IMR-90 (cell line): ENCODE data around the gene CDH12. TPM values are rescaled to one million over a fixed set of nuclear protein-coding genes. Genes with fewer than 3 reads are reported as not detected.

Source experiments
- ATAC-seq: fragments of 200-7000 bp; cut with Tn5 transposase; 2 replicates; pipeline ENCODE4 v1.9.1; 2020; ENCODE audit warnings: low read depth, mild to moderate bottlenecking, moderate library complexity
- BruUV-seq: library from RNA; stranded (reverse); fragments of 400-500 nt; replicated peaks from 2 replicates; lab custom pipeline; 2021; lab: Mats Ljungman, UMichigan
- CTCF ChIA-PET: fragments of 300-600 bp; formaldehyde crosslinking; extraction: SDS; loops from one replicate; lab custom pipeline; 2021; ENCODE audit warnings: antibody characterized with exemption; lab: Yijun Ruan, JAX
- POLR2A ChIA-PET: fragments of 300-600 bp; sonication (Branson Sonifier 250); formaldehyde crosslinking; loops from one replicate; lab custom pipeline; 2022; ENCODE audit warnings: antibody characterized with exemption; ENCODE audit not compliant: unreplicated experiment; lab: Charles Lee
- DNase-seq: peaks from one replicate; pipeline ENCODE4 v3.0.0; 2013
- H2AFZ ChIP-seq: replicated peaks from 2 replicates; pipeline ENCODE3; 2013; ENCODE audit warnings: low read length, mild to moderate bottlenecking; ENCODE audit not compliant: poor library complexity
- H2AK5ac ChIP-seq: 2 replicates; pipeline ENCODE4 v1.6.1; 2013; ENCODE audit warnings: low read depth, low read length, inconsistent platforms
- H2AK9ac ChIP-seq: replicated peaks from 2 replicates; pipeline ENCODE3; 2013; ENCODE audit warnings: mild to moderate bottlenecking, low read depth, low read length, moderate library complexity; ENCODE audit not compliant: poor library complexity
- H2BK120ac ChIP-seq: 2 replicates; pipeline ENCODE4 v1.6.1; 2013; ENCODE audit warnings: low read depth, low read length, inconsistent platforms
- H2BK15ac ChIP-seq: 3 replicates; pipeline ENCODE4 v1.6.1; 2013; ENCODE audit warnings: low read depth, low read length, inconsistent platforms
- H2BK20ac ChIP-seq: 2 replicates; pipeline ENCODE4 v1.6.1; 2013; ENCODE audit warnings: low read depth, mild to moderate bottlenecking, inconsistent platforms, low read length, moderate library complexity
- H2BK5ac ChIP-seq: 2 replicates; pipeline ENCODE4 v1.6.1; 2013; ENCODE audit warnings: mild to moderate bottlenecking, low read depth, low read length, inconsistent platforms; ENCODE audit not compliant: poor library complexity, severe bottlenecking
- H3K14ac ChIP-seq: replicated peaks from 2 replicates; pipeline ENCODE4 v1.6.1; 2013; ENCODE audit warnings: low read depth, low read length, inconsistent platforms
- H3K18ac ChIP-seq: 2 replicates; pipeline ENCODE4 v1.6.1; 2013; ENCODE audit warnings: low read depth, low read length, control low read depth
- H3K23ac ChIP-seq: 2 replicates; pipeline ENCODE4 v1.6.1; 2013; ENCODE audit warnings: low read depth, low read length, inconsistent platforms
- H3K27ac ChIP-seq: 2 replicates; pipeline ENCODE4 v1.5.1; 2013; ENCODE audit warnings: mild to moderate bottlenecking, control low read depth, low read length; ENCODE audit not compliant: insufficient read depth
- H3K27me3 ChIP-seq: 2 replicates; pipeline ENCODE4 v1.6.1; 2013; ENCODE audit warnings: low read length; ENCODE audit not compliant: control insufficient read depth, insufficient read depth
- H3K36me3 ChIP-seq: 2 replicates; pipeline ENCODE4 v1.6.1; 2013; ENCODE audit warnings: low read length, mixed read lengths; ENCODE audit not compliant: control insufficient read depth, insufficient read depth
- H3K4ac ChIP-seq: 2 replicates; pipeline ENCODE4 v1.6.1; 2013; ENCODE audit warnings: low read depth, low read length, inconsistent platforms
- H3K4me1 ChIP-seq: 2 replicates; pipeline ENCODE4 v1.6.1; 2013; ENCODE audit warnings: low read length, mixed read lengths; ENCODE audit not compliant: control insufficient read depth, insufficient read depth
- H3K4me2 ChIP-seq: 2 replicates; pipeline ENCODE4 v1.6.1; 2013; ENCODE audit warnings: low read depth, mild to moderate bottlenecking, control low read depth, low read length, moderate library complexity
- H3K4me3 ChIP-seq: 2 replicates; pipeline ENCODE4 v1.5.1; 2013; ENCODE audit warnings: low read depth, mild to moderate bottlenecking, control low read depth, low read length, moderate library complexity; ENCODE audit not compliant: insufficient read depth
- H3K56ac ChIP-seq: 2 replicates; pipeline ENCODE4 v1.6.1; 2013; ENCODE audit warnings: low read length, inconsistent platforms; ENCODE audit not compliant: insufficient read depth; ENCODE audit errors: extremely low read depth
- H3K79me1 ChIP-seq, 2 experiments: 2 replicates each; pipeline ENCODE4 v1.6.1; 2013; ENCODE audit warnings: low read length in 2 of 2, inconsistent platforms in 1 of 2, low read depth in 1 of 2
- H3K9ac ChIP-seq: 2 replicates; pipeline ENCODE4 v1.6.1; 2013; ENCODE audit warnings: low read depth, low read length, control low read depth
- H3K9me1 ChIP-seq: 2 replicates; pipeline ENCODE4 v1.6.1; 2013; ENCODE audit warnings: low read length, inconsistent platforms; ENCODE audit not compliant: insufficient read depth
- H3K9me3 ChIP-seq: 2 replicates; pipeline ENCODE4 v1.6.1; 2013; ENCODE audit warnings: low read length; ENCODE audit not compliant: control insufficient read depth, insufficient read depth
- H4K20me1 ChIP-seq: 2 replicates; pipeline ENCODE4 v1.6.1; 2013; ENCODE audit warnings: low read length, inconsistent platforms; ENCODE audit not compliant: insufficient read depth
- H4K5ac ChIP-seq: 2 replicates; pipeline ENCODE4 v1.6.1; 2013; ENCODE audit warnings: mild to moderate bottlenecking, low read depth, low read length, control low read depth
- H4K8ac ChIP-seq, 2 experiments: 2 replicates each; pipeline ENCODE4 v1.6.1; 2013; ENCODE audit warnings: low read depth in 2 of 2, low read length in 2 of 2, control low read depth in 1 of 2, inconsistent platforms in 1 of 2
- H4K91ac ChIP-seq: 2 replicates; pipeline ENCODE4 v1.6.1; 2013; ENCODE audit warnings: low read depth, low read length, inconsistent platforms; ENCODE audit not compliant: insufficient read depth
- BHLHE40 ChIP-seq: fragments of 150-350 bp; IDR thresholded peaks from 2 replicates; pipeline ENCODE4 v1.6.1; 2016; ENCODE audit warnings: mild to moderate bottlenecking, low read depth, low read length
- CEBPB ChIP-seq: IDR thresholded peaks from 2 replicates; pipeline ENCODE4 v1.6.1; 2012; ENCODE audit warnings: low read depth, low read length, improper control_type of control experiment
- CHD1 ChIP-seq: IDR thresholded peaks from 2 replicates; pipeline ENCODE4 v1.6.1; 2012; ENCODE audit warnings: low read depth, low read length, improper control_type of control experiment
- FOS ChIP-seq: fragments of 150-350 bp; IDR thresholded peaks from 2 replicates; pipeline ENCODE4 v1.6.1; 2016; ENCODE audit warnings: low read depth, low read length
- MAFK ChIP-seq: IDR thresholded peaks from 2 replicates; pipeline ENCODE4 v1.6.1; 2012; ENCODE audit warnings: low read depth, low read length, improper control_type of control experiment
- MAZ ChIP-seq: IDR thresholded peaks from 2 replicates; pipeline ENCODE4 v1.6.1; 2012; ENCODE audit warnings: low read depth, mild to moderate bottlenecking, low read length, improper control_type of control experiment, moderate library complexity, borderline replicate concordance
- MXI1 ChIP-seq: IDR thresholded peaks from 2 replicates; pipeline ENCODE4 v1.6.1; 2012; ENCODE audit warnings: low read depth, mild to moderate bottlenecking, low read length, moderate library complexity, borderline replicate concordance
- NFE2L2 ChIP-seq: fragments of 150-350 bp; IDR thresholded peaks from 2 replicates; pipeline ENCODE4 v1.6.1; 2016; ENCODE audit warnings: low read depth, mild to moderate bottlenecking, low read length
- POLR2A ChIP-seq: IDR thresholded peaks from 2 replicates; pipeline ENCODE4 v1.6.1; 2012; ENCODE audit warnings: mild to moderate bottlenecking, low read depth, low read length
- RAD21 ChIP-seq: IDR thresholded peaks from 2 replicates; pipeline ENCODE4 v1.6.1; 2012; ENCODE audit warnings: low read length, improper control_type of control experiment
- RCOR1 ChIP-seq: IDR thresholded peaks from 2 replicates; pipeline ENCODE4 v1.6.1; 2012; ENCODE audit warnings: mild to moderate bottlenecking, low read length, improper control_type of control experiment; ENCODE audit not compliant: insufficient replicate concordance
- RFX5 ChIP-seq: IDR thresholded peaks from 2 replicates; pipeline ENCODE4 v1.8.0; 2012; ENCODE audit warnings: low read depth, mild to moderate bottlenecking, low read length, moderate library complexity
- SMC3 ChIP-seq: fragments of 150-350 bp; IDR thresholded peaks from 2 replicates; pipeline ENCODE4 v1.6.1; 2016; ENCODE audit warnings: low read depth, mild to moderate bottlenecking, antibody characterized with exemption, low read length, moderate library complexity
- WGBS, 2 experiments: methylation state at CpG; one replicate each; pipeline versions ENCODE4 v1.1.5 to v1.1.7; 2013; ENCODE audit warnings: missing lambda C conversion rate in 2 of 2; ENCODE audit not compliant: insufficient read length in 1 of 2; ENCODE audit errors: extremely low coverage in 2 of 2; 5-methylcytosine and 5-hydroxymethylcytosine counted together
- dilution Hi-C: fragments of 300-500 bp; cut with HindIII; formaldehyde crosslinking; loops from one replicate; pipeline ENCODE4 v1.14.3; 2018; ENCODE audit warnings: low sequenced_read_pairs; ENCODE audit not compliant: unreplicated experiment
- in situ Hi-C: fragments of 300-500 bp; cut with MboI; formaldehyde crosslinking; loops from 3 replicates; pipeline ENCODE4 v1.14.3; 2019; ENCODE audit warnings: low sequenced_read_pairs, inconsistent platforms, mixed read lengths
- intact Hi-C: fragments of 100-400 bp; cut with micrococcal nuclease; formaldehyde crosslinking; loops from 2 replicates; pipeline ENCODE4 v1.10.0; 2022
- polyA plus RNA-seq, 3 experiments: library from polyadenylated mRNA; depleted of rRNA; stranded (reverse); fragments of >200 nt; gene quantifications; 2 replicates each; pipeline ENCODE4 v1.2.3, GENCODE V29; 2012; ENCODE audit warnings: low replicate concordance in 1 of 3
- total RNA-seq: library from RNA; depleted of rRNA; stranded (reverse); fragments of >200 nt; gene quantifications from 2 replicates; pipeline ENCODE4 v1.2.3, GENCODE V29; 2012
- TF ChIP-seq, protein P1 (sequence below): fragments of 150-350 bp; IDR thresholded peaks from 2 replicates; pipeline ENCODE4 v1.6.1; 2017; ENCODE audit warnings: mild to moderate bottlenecking, antibody characterized with exemption, low read length, low read depth
- TF ChIP-seq, protein P2 (sequence below): fragments of 150-350 bp; IDR thresholded peaks from 2 replicates; pipeline ENCODE4 v1.6.1; 2016; ENCODE audit warnings: low read depth, mild to moderate bottlenecking, low read length, moderate library complexity, borderline replicate concordance

CDH12 gene
- total and polyA plus RNA-seq, 2 of the 4 experiments (the other 2 are of a cell fraction), result not detected

DNA sequence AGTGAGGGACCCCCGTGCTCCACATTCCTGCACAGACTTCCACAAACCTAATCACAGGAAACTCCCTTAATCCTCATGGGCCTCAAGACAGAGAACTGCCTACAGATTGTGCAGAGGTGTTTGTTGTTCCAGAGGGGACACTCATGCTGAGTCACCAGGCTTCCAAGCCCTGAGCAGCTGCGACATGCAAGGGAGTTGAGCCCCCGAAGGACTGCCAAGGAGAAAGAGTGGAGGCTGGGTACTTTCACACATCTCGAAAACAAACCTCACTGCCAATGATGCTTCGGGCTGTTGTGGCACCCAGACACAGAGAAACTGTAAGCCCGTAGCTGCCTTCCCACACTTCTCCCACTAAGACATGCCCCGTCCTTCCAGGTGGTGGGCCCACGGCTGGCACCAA, 480.8 kb downstream of the CDH12 start:
- ATAC-seq, result peak; percentile 76

More for the DNA sequence above, 480.8 kb downstream of the CDH12 start:
- H3K18ac ChIP-seq, result no peak overlapping the region; the same call in 1 of the 2 replicates
- H2AK5ac ChIP-seq, result no peak overlapping the region
- H3K36me3 ChIP-seq, result no peaks in the 10 kb centered on the region
- H3K4ac ChIP-seq, result peak overlapping the region; percentile 78; the same call in 1 of the 2 replicates
- in situ Hi-C loops, result no loop called here
- peaks cover 5% of the 10 kb centered on the region; the same call in 1 of the 2 replicates for H3K4me1 ChIP-seq
- peak overlapping the region; percentile 75 for H2BK20ac ChIP-seq
- no TSS peak for BruUV-seq
- dilution Hi-C loops, result no loop called here
- peak overlapping the region; percentile 77; the same call in 1 of the 3 replicates for H2BK15ac ChIP-seq
- no peaks in the 10 kb centered on the region for H4K20me1 ChIP-seq
- intact Hi-C loops, result no loop called here
- no peak overlapping the region for H4K5ac ChIP-seq
- DNase-seq, result peak; percentile 92
- no peaks in the 10 kb centered on the region for H3K9me3 ChIP-seq
- H2BK5ac ChIP-seq, result no peak overlapping the region
- peak overlapping the region; percentile 61 for H3K4me2 ChIP-seq
- H3K27ac ChIP-seq, result peak overlapping the region; percentile 44; the same call in 1 of the 2 replicates
- ChIA-PET POLR2A (no interaction called here), CTCF (no interaction called here)
- H3K56ac ChIP-seq, result no peak overlapping the region
- H3K27me3 ChIP-seq, result no peaks in the 10 kb centered on the region
- H3K4me3 ChIP-seq, result no peak overlapping the region
- TF ChIP-seq CEBPB (no peak), NFE2L2 (no peak), MXI1 (no peak), SMC3 (no peak), FOS (peak; percentile 62), MAFK (no peak), RFX5 (no peak), POLR2A (no peak), BHLHE40 (0 out of 2 replicates have a peak, but pooled peaks have one; percentile 8), RAD21 (no peak), RCOR1 (no peak), CHD1 (no peak), MAZ (no peak)
- TF ChIP-seq, protein P1, sequence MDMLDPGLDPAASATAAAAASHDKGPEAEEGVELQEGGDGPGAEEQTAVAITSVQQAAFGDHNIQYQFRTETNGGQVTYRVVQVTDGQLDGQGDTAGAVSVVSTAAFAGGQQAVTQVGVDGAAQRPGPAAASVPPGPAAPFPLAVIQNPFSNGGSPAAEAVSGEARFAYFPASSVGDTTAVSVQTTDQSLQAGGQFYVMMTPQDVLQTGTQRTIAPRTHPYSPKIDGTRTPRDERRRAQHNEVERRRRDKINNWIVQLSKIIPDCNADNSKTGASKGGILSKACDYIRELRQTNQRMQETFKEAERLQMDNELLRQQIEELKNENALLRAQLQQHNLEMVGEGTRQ, result no peak
- TF ChIP-seq, protein P2, sequence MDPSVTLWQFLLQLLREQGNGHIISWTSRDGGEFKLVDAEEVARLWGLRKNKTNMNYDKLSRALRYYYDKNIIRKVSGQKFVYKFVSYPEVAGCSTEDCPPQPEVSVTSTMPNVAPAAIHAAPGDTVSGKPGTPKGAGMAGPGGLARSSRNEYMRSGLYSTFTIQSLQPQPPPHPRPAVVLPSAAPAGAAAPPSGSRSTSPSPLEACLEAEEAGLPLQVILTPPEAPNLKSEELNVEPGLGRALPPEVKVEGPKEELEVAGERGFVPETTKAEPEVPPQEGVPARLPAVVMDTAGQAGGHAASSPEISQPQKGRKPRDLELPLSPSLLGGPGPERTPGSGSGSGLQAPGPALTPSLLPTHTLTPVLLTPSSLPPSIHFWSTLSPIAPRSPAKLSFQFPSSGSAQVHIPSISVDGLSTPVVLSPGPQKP, result no peak
- H4K91ac ChIP-seq, result no peak overlapping the region
- WGBS, 2 experiments, result no CpG with 5 or more reads among the region's 8 CpGs
- no peak overlapping the region for H3K23ac ChIP-seq
- H3K79me1 ChIP-seq, result no peaks in the 10 kb centered on the region
- peak overlapping the region; percentile 79 for H2AFZ ChIP-seq
- H4K8ac ChIP-seq, result peak overlapping the region in 1 of 2 experiments; percentile 57; a peak in 1 of 4 replicates
- no peak overlapping the region for H3K9ac ChIP-seq
- no peak overlapping the region; the same call in 1 of the 2 replicates for H3K14ac ChIP-seq
- H2AK9ac ChIP-seq, result no peak overlapping the region
- H2BK120ac ChIP-seq, result peak overlapping the region; percentile 86
- no peaks in the 10 kb centered on the region for H3K9me1 ChIP-seq
